ENCODE data around the gene PAGE4. TPM values are rescaled to one million over a fixed set of nuclear protein-coding genes. Genes with fewer than 3 reads are reported as not detected.

PAGE4 gene
- total RNA-seq, 1 experiment from 2014 or later: not detected

- Histone ChIP-seq H2AFZ (ENCODE audit: low read length) (no peak overlapping the region), H3K4me2 (ENCODE audit: low read length) (no peak overlapping the region), H3K27me3 (ENCODE audit: low read length) (0 out of 2 replicates have a peak, but pooled peaks cover 3% of the 10 kb centered on the region), H3K79me2 (ENCODE audit: low read length) (no peaks in the 10 kb centered on the region), H3K9me2 (replicated peaks; ENCODE audit: low read length) (no peaks in the 10 kb centered on the region), H3K4me1 (ENCODE audit: insufficient read depth, low read length) (no peaks in the 10 kb centered on the region), H4K20me1 (ENCODE audit: low read length) (no peaks in the 10 kb centered on the region), H3K27ac (ENCODE audit: low read length) (no peak overlapping the region), H3F3A (ENCODE audit: low read length, unreplicated experiment) (no peaks in the 10 kb centered on the region), H3K36me3 (ENCODE audit: low read depth, low read length) (no peaks in the 10 kb centered on the region), H3K9ac (ENCODE audit: low read length) (no peak overlapping the region), H3K9me3 (ENCODE audit: low read length) (no peaks in the 10 kb centered on the region), H3K4me3 (ENCODE audit: low read length) (no peak overlapping the region)
- POLR2A ChIA-PET (ENCODE audit: unreplicated experiment): no interaction called here
- DNase-seq (no peak), ATAC-seq (no peak)
- CTCF ChIA-PET: no interaction called here
- TF ChIP-seq EZH2 (IDR thresholded peaks at IDR 0.05; ENCODE audit: low read length, unreplicated experiment) (no peak), CTCF (conservative IDR thresholded peaks at IDR 0.05; ENCODE audit: low read depth, low read length) (no peak), EZH2phosphoT487 (IDR thresholded peaks at IDR 0.05; ENCODE audit: borderline replicate concordance, low read length) (no peak)
- BruUV-seq (replicated peaks): no TSS peak
- intact Hi-C loops (cut with micrococcal nuclease): no loop called here
These were observed 33.0 kb downstream of the PAGE4 start for GRCh38 chrX:49862093-49862492.

GRCh38 chrX:49868739-49869138 lies 39.6 kb downstream of the PAGE4 start:
- CTCF ChIA-PET: no interaction called here
- no peaks in the 10 kb centered on the region for H3K36me3 ChIP-seq (ENCODE audit: low read depth, low read length)
- H3K9ac ChIP-seq (ENCODE audit: low read length): no peak overlapping the region
- TF ChIP-seq CTCF (conservative IDR thresholded peaks at IDR 0.05; ENCODE audit: low read depth, low read length) (no peak), EZH2 (IDR thresholded peaks at IDR 0.05; ENCODE audit: low read length, unreplicated experiment) (no peak), EZH2phosphoT487 (IDR thresholded peaks at IDR 0.05; ENCODE audit: borderline replicate concordance, low read length) (no peak)
- no peak for DNase-seq
- no peak overlapping the region for H3K4me3 ChIP-seq (ENCODE audit: low read length)
- H3K4me1 ChIP-seq (ENCODE audit: insufficient read depth, low read length): no peaks in the 10 kb centered on the region
- no peaks in the 10 kb centered on the region for H3F3A ChIP-seq (ENCODE audit: low read length, unreplicated experiment)
- no peaks in the 10 kb centered on the region; the same call in 1 of the 2 replicates for H3K27me3 ChIP-seq (ENCODE audit: low read length)
- H3K4me2 ChIP-seq (ENCODE audit: low read length): no peak overlapping the region
- no peaks in the 10 kb centered on the region for H3K9me2 ChIP-seq (replicated peaks; ENCODE audit: low read length)
- intact Hi-C loops (cut with micrococcal nuclease): no loop called here
- no TSS peak for BruUV-seq (replicated peaks)
- no peak overlapping the region for H3K27ac ChIP-seq (ENCODE audit: low read length)
- no peak overlapping the region for H2AFZ ChIP-seq (ENCODE audit: low read length)
- H4K20me1 ChIP-seq (ENCODE audit: low read length): no peaks in the 10 kb centered on the region
- no peaks in the 10 kb centered on the region for H3K9me3 ChIP-seq (ENCODE audit: low read length)
- no peak for ATAC-seq
- POLR2A ChIA-PET (ENCODE audit: unreplicated experiment): no interaction called here
- no peaks in the 10 kb centered on the region for H3K79me2 ChIP-seq (ENCODE audit: low read length)

GRCh38 chrX:49876750-49877149 lies 47.6 kb downstream of the PAGE4 start:
- intact Hi-C loops (cut with micrococcal nuclease): loop anchor here (2.0 to 5.0 kb wide), 3 partner anchors 46 to 1246 kb away; partner anchors contain the start of genes AKAP4, CCNB3 and CLCN5
- H3K27me3 ChIP-seq (ENCODE audit: low read length): no peaks in the 10 kb centered on the region
- TF ChIP-seq EZH2 (IDR thresholded peaks at IDR 0.05; ENCODE audit: low read length, unreplicated experiment) (no peak), EZH2phosphoT487 (IDR thresholded peaks at IDR 0.05; ENCODE audit: borderline replicate concordance, low read length) (no peak), CTCF (conservative IDR thresholded peaks at IDR 0.05; ENCODE audit: low read depth, low read length) (peak; percentile 64)
- no peaks in the 10 kb centered on the region for H3K36me3 ChIP-seq (ENCODE audit: low read depth, low read length)
- ChIA-PET POLR2A (ENCODE audit: unreplicated experiment) (no interaction called here), CTCF (no interaction called here)
- BruUV-seq (replicated peaks): no TSS peak
- no peak overlapping the region for H3K4me3 ChIP-seq (ENCODE audit: low read length)
- no peaks in the 10 kb centered on the region for H3K79me2 ChIP-seq (ENCODE audit: low read length)
- H3F3A ChIP-seq (ENCODE audit: low read length, unreplicated experiment): no peaks in the 10 kb centered on the region
- no peak overlapping the region for H3K9ac ChIP-seq (ENCODE audit: low read length)
- DNase-seq (peak; percentile 64), ATAC-seq (0 out of 2 replicates have a peak, but pooled peaks have one; percentile 15)
- peaks cover 8% of the 10 kb centered on the region; the same call in 1 of the 2 replicates for H3K4me1 ChIP-seq (ENCODE audit: insufficient read depth, low read length)
- H3K9me3 ChIP-seq (ENCODE audit: low read length): no peaks in the 10 kb centered on the region
- H3K4me2 ChIP-seq (ENCODE audit: low read length): no peak overlapping the region
- no peak overlapping the region for H3K27ac ChIP-seq (ENCODE audit: low read length)
- no peak overlapping the region for H2AFZ ChIP-seq (ENCODE audit: low read length)
- H4K20me1 ChIP-seq (ENCODE audit: low read length): no peaks in the 10 kb centered on the region
- H3K9me2 ChIP-seq (replicated peaks; ENCODE audit: low read length): no peaks in the 10 kb centered on the region
